PC-3 (cell line): ENCODE data around the gene DIS3L2.

ENCODE experiments used
- CTCF ChIP-seq: fragments of 300-600 bp; sonication (generic); conservative IDR thresholded peaks from 2 replicates; pipeline ENCODE4 v1.5.1; 2017; ENCODE audit warnings: antibody characterized with exemption, low read depth, mild to moderate bottlenecking, low read length
- EZH2 ChIP-seq: fragments of 300-600 bp; sonication (generic); IDR thresholded peaks from one replicate; pipeline ENCODE4 v1.6.1; 2017; ENCODE audit warnings: antibody characterized with exemption, mild to moderate bottlenecking, low read length; ENCODE audit not compliant: unreplicated experiment

- TF ChIP-seq CTCF, result no peak
- TF ChIP-seq EZH2, result no peak
Observed at GRCh38 chr2:232195487-232195886, 234.0 kb downstream of the DIS3L2 start.
